ENCODE measurements around the gene BARX2. TPM values are rescaled to one million over a fixed set of nuclear protein-coding genes. Genes with fewer than 3 reads are reported as not detected.
"Not testable (repeated sequence)": the region's sequence is repeated elsewhere in the genome, so short reads cannot be mapped to it uniquely, and the experiment has no call there.

BARX2 gene
- total and polyA plus RNA-seq, 4 experiments from 2014 or later = not detected

- H3K9me3 Mint-ChIP-seq = peaks cover 0 to 2% (median 0%) of the 10 kb centered on the region in 8 donors
- H3K27ac ChIP-seq (ENCODE audit: low read depth, low read length) = no peak overlapping the region
- no peak overlapping the region for H3K4me3 Mint-ChIP-seq
- H3K36me3 ChIP-seq (ENCODE audit: insufficient read depth, low read length) = no peaks in the 10 kb centered on the region
- CTCF ChIA-PET (ENCODE audit: partially characterized antibody) = interaction anchor here (1.0 to 2.7 kb wide), 3 partner anchors 14 to 103 kb away, joined by 3 to 22 read pairs (median 4); no protein-coding TSS in a partner anchor
- H3K36me3 Mint-ChIP-seq = no peaks in the 10 kb centered on the region
- POLR2A ChIA-PET (ENCODE audit: partially characterized antibody) = no interaction called here
- H3K27me3 Mint-ChIP-seq = peaks cover 0 to 3% of the 10 kb centered on the region in 2 donors
- DNase-seq = no peak
- no peaks in the 10 kb centered on the region for H3K9me3 ChIP-seq (ENCODE audit: control insufficient read depth in 1 of 2, low read length in 2 of 2)
- no peaks in the 10 kb centered on the region for H3K27me3 ChIP-seq (ENCODE audit: insufficient read depth, low read length)
- intact Hi-C loops (cut with micrococcal nuclease) = no loop called here
- H3K27ac Mint-ChIP-seq = no peak overlapping the region
- H3K4me1 Mint-ChIP-seq = peaks cover 0 to 6% (median 2%) of the 10 kb centered on the region in 4 donors
- H3K4me1 ChIP-seq (ENCODE audit: insufficient read depth, low read length) = no peaks in the 10 kb centered on the region
- H3K4me3 ChIP-seq (ENCODE audit: low read length in 2 of 2) = no peak overlapping the region
Measured at GRCh38 chr11:129333873-129334272, 41.8 kb upstream of the BARX2 start.

- H3K27ac ChIP-seq (ENCODE audit: low read depth, low read length); H3K9me3 ChIP-seq (ENCODE audit: control insufficient read depth in 1 of 2, low read length in 2 of 2); H3K4me1 Mint-ChIP-seq; H3K36me3 ChIP-seq (ENCODE audit: insufficient read depth, low read length); CTCF ChIA-PET (ENCODE audit: partially characterized antibody); intact Hi-C loops (cut with micrococcal nuclease); POLR2A ChIA-PET (ENCODE audit: partially characterized antibody); H3K4me1 ChIP-seq (ENCODE audit: insufficient read depth, low read length); H3K36me3 Mint-ChIP-seq; H3K4me3 ChIP-seq (ENCODE audit: low read length in 2 of 2); H3K27me3 ChIP-seq (ENCODE audit: insufficient read depth, low read length); H3K27me3 Mint-ChIP-seq; H3K9me3 Mint-ChIP-seq: not testable (repeated sequence)
- Mint-ChIP-seq H3K4me3 (peak overlapping the region in 2 of 8 donors; percentile 43 to 63), H3K27ac (peak overlapping the region in 1 of 7 donors; percentile 63)
- DNase-seq = peak in 2 of 5 donors; percentile 16 to 39
Measured at GRCh38 chr11:129344301-129344940, 31.2 kb upstream of the BARX2 start.

DNA sequence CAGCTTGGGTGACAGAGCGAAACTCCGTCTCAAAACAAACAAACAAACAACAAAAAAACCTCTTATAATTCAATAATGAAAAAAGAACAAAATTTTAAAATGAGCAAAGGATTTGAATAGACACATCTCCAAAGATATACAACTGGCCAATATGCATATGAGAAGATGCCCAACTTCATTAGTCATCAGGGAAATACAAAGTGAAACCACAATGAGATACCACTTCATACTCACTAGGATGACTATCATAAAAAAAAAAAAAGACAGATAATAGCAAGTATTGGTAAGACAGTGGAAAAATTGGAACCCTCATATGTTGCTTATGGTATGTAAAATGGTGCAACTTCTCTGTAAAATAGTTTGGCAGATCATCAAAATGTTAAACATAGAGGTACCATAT is 28.7 kb upstream of the BARX2 start:
- Mint-ChIP-seq H3K4me1 (peaks cover 0 to 4% (median 1%) of the 10 kb centered on the region in 4 donors), H3K36me3 (no peaks in the 10 kb centered on the region), H3K27ac (no peak overlapping the region), H3K4me3 (no peak overlapping the region), H3K27me3 (no peaks in the 10 kb centered on the region), H3K9me3 (peaks cover 0 to 10% (median 0%) of the 10 kb centered on the region in 8 donors)
- intact Hi-C loops (cut with micrococcal nuclease) = no loop called here
- no peaks in the 10 kb centered on the region for H3K4me1 ChIP-seq (ENCODE audit: insufficient read depth, low read length)
- H3K27me3 ChIP-seq (ENCODE audit: insufficient read depth, low read length) = no peaks in the 10 kb centered on the region
- no peak overlapping the region for H3K4me3 ChIP-seq (ENCODE audit: low read length in 2 of 2)
- DNase-seq = no peak
- CTCF ChIA-PET (ENCODE audit: partially characterized antibody) = no interaction called here
- POLR2A ChIA-PET (ENCODE audit: partially characterized antibody) = no interaction called here
- no peaks in the 10 kb centered on the region for H3K9me3 ChIP-seq (ENCODE audit: control insufficient read depth in 1 of 2, low read length in 2 of 2)
- H3K36me3 ChIP-seq (ENCODE audit: insufficient read depth, low read length) = no peaks in the 10 kb centered on the region
- no peak overlapping the region for H3K27ac ChIP-seq (ENCODE audit: low read depth, low read length)

- intact Hi-C loops (cut with micrococcal nuclease) = no loop called here
- H3K4me1 Mint-ChIP-seq = peaks cover 0 to 4% (median 1%) of the 10 kb centered on the region in 4 donors
- no peak overlapping the region for H3K4me3 Mint-ChIP-seq
- H3K4me1 ChIP-seq (ENCODE audit: insufficient read depth, low read length) = no peaks in the 10 kb centered on the region
- H3K36me3 ChIP-seq (ENCODE audit: insufficient read depth, low read length) = no peaks in the 10 kb centered on the region
- ChIA-PET CTCF (ENCODE audit: partially characterized antibody) (no interaction called here), POLR2A (ENCODE audit: partially characterized antibody) (no interaction called here)
- DNase-seq = no peak
- no peak overlapping the region for H3K27ac Mint-ChIP-seq
- H3K4me3 ChIP-seq (ENCODE audit: low read length in 2 of 2) = no peak overlapping the region
- H3K27ac ChIP-seq (ENCODE audit: low read depth, low read length) = no peak overlapping the region
- no peaks in the 10 kb centered on the region for H3K9me3 ChIP-seq (ENCODE audit: control insufficient read depth in 1 of 2, low read length in 2 of 2)
- no peaks in the 10 kb centered on the region for H3K36me3 Mint-ChIP-seq
- H3K27me3 ChIP-seq (ENCODE audit: insufficient read depth, low read length) = no peaks in the 10 kb centered on the region
- peaks cover 0 to 10% (median 0%) of the 10 kb centered on the region in 8 donors for H3K9me3 Mint-ChIP-seq
- no peaks in the 10 kb centered on the region for H3K27me3 Mint-ChIP-seq
Measured at GRCh38 chr11:129348813-129349212, 26.8 kb upstream of the BARX2 start.

DNA sequence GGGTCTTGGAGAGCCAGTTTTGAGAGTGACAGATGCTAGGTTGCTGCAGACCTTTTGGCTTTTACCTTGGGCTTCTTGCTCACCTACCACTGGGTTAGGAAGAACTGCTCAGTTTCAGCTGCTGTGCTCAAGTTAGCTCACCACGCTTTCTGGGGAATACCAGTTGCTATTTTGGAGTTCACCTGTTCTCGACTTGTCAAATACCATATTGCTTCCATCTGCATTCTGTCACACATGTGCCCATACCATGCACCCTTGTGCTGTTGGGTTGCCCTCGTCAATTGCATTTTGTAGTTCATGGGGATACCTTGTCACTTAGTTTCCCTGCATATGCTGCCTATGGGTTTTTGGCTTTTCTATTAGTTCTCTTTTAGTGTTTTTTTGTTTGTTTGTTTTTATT is 23.0 kb upstream of the BARX2 start:
- intact Hi-C loops (cut with micrococcal nuclease) = no loop called here
- peaks cover 0 to under 1% (median 0%) of the 10 kb centered on the region in 8 donors for H3K9me3 Mint-ChIP-seq
- no peaks in the 10 kb centered on the region for H3K9me3 ChIP-seq (ENCODE audit: control insufficient read depth in 1 of 2, low read length in 2 of 2)
- H3K36me3 ChIP-seq (ENCODE audit: insufficient read depth, low read length) = no peaks in the 10 kb centered on the region
- H3K27ac Mint-ChIP-seq = no peak overlapping the region
- CTCF ChIA-PET (ENCODE audit: partially characterized antibody) = no interaction called here
- H3K27ac ChIP-seq (ENCODE audit: low read depth, low read length) = no peak overlapping the region
- H3K27me3 Mint-ChIP-seq = peaks cover 0 to 2% of the 10 kb centered on the region in 2 donors
- POLR2A ChIA-PET (ENCODE audit: partially characterized antibody) = interaction anchor here (0.6 kb wide), 1 partner anchor 1348 kb away, joined by 3 read pairs; no protein-coding TSS in a partner anchor
- H3K4me1 ChIP-seq (ENCODE audit: insufficient read depth, low read length) = no peaks in the 10 kb centered on the region
- H3K4me3 ChIP-seq (ENCODE audit: low read length in 2 of 2) = no peak overlapping the region
- DNase-seq = no peak
- H3K36me3 Mint-ChIP-seq = no peaks in the 10 kb centered on the region
- no peaks in the 10 kb centered on the region for H3K27me3 ChIP-seq (ENCODE audit: insufficient read depth, low read length)
- no peak overlapping the region for H3K4me3 Mint-ChIP-seq
- H3K4me1 Mint-ChIP-seq = no peaks in the 10 kb centered on the region

DNA sequence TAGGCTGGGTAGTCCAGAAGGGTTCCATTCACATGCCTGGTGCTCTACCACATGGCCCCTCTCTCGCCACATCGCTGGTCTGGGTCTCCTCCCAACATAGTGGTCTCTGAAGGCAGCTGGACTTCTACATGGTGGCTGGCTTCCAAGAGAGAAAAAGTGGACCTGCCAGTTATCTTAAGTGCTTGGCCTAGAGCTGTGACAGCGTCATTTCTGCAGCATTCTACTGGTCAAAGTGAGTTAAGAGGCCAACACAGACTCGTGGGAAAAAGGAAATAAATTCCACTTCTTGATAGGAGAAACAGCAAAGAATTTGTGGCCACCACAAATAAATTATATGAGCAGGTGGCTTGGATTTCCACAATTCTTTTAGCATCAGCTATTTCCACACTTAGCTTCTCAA is 21.0 kb upstream of the BARX2 start:
- Histone ChIP-seq H3K27ac (ENCODE audit: low read depth, low read length) (no peak overlapping the region), H3K4me1 (ENCODE audit: insufficient read depth, low read length) (no peaks in the 10 kb centered on the region), H3K9me3 (ENCODE audit: control insufficient read depth in 1 of 2, low read length in 2 of 2) (peaks cover 0 to under 1% of the 10 kb centered on the region in 2 donors), H3K4me3 (ENCODE audit: low read length in 2 of 2) (no peak overlapping the region), H3K27me3 (ENCODE audit: insufficient read depth, low read length) (no peaks in the 10 kb centered on the region), H3K36me3 (ENCODE audit: insufficient read depth, low read length) (no peaks in the 10 kb centered on the region)
- Mint-ChIP-seq H3K36me3 (no peaks in the 10 kb centered on the region), H3K4me1 (no peaks in the 10 kb centered on the region), H3K4me3 (no peak overlapping the region), H3K9me3 (peaks cover 0 to 5% (median under 1%) of the 10 kb centered on the region in 8 donors), H3K27me3 (peaks cover 5 to 8% of the 10 kb centered on the region in 2 donors), H3K27ac (no peak overlapping the region)
- ChIA-PET CTCF (ENCODE audit: partially characterized antibody) (no interaction called here), POLR2A (ENCODE audit: partially characterized antibody) (no interaction called here)
- DNase-seq = no peak
- intact Hi-C loops (cut with micrococcal nuclease) = no loop called here

GRCh38 chr11:129359748-129360147 is 15.9 kb upstream of the BARX2 start:
- Histone ChIP-seq H3K27me3 (ENCODE audit: insufficient read depth, low read length) (peaks cover 5% of the 10 kb centered on the region), H3K9me3 (ENCODE audit: control insufficient read depth in 1 of 2, low read length in 2 of 2) (peaks cover 0 to 3% of the 10 kb centered on the region in 2 donors), H3K27ac (ENCODE audit: low read depth, low read length) (no peak overlapping the region), H3K36me3 (ENCODE audit: insufficient read depth, low read length) (no peaks in the 10 kb centered on the region), H3K4me1 (ENCODE audit: insufficient read depth, low read length) (peaks cover 4% of the 10 kb centered on the region), H3K4me3 (ENCODE audit: low read length in 2 of 2) (no peak overlapping the region)
- no peaks in the 10 kb centered on the region for H3K36me3 Mint-ChIP-seq
- POLR2A ChIA-PET (ENCODE audit: partially characterized antibody) = no interaction called here
- no peak for DNase-seq
- peaks cover 6 to 9% of the 10 kb centered on the region in 2 donors for H3K27me3 Mint-ChIP-seq
- peaks cover 0 to 9% (median 3%) of the 10 kb centered on the region in 8 donors for H3K9me3 Mint-ChIP-seq
- no peak overlapping the region for H3K27ac Mint-ChIP-seq
- intact Hi-C loops (cut with micrococcal nuclease) = no loop called here
- CTCF ChIA-PET (ENCODE audit: partially characterized antibody) = no interaction called here
- no peak overlapping the region for H3K4me3 Mint-ChIP-seq
- no peaks in the 10 kb centered on the region for H3K4me1 Mint-ChIP-seq
